GM12878 (cell line): ENCODE data around the gene GH1. TPM values are rescaled to one million over a fixed set of nuclear protein-coding genes. Genes with fewer than 3 reads are reported as not detected.

ENCODE experiments used
- ATAC-seq: fragments of 200-7000 bp; cut with Tn5 transposase; 3 replicates; pipeline ENCODE4 v1.9.1; 2020; ENCODE audit warnings: mild to moderate bottlenecking, moderate library complexity
- BruUV-seq: library from RNA; stranded (reverse); fragments of 400-500 nt; replicated peaks from 2 replicates; lab custom pipeline; 2021; lab: Mats Ljungman, UMichigan
- CTCF ChIA-PET: fragments of 300-600 bp; sonication (Branson Sonifier 250); formaldehyde crosslinking; extraction: SDS; loops from one replicate; lab custom pipeline; 2021; ENCODE audit warnings: inconsistent platforms; lab: Yijun Ruan, JAX
- POLR2A ChIA-PET: fragments of 350-600 bp; formaldehyde crosslinking; extraction: SDS; loops from one replicate; lab custom pipeline; 2021; ENCODE audit warnings: inconsistent platforms; lab: Charles Lee
- RAD21 ChIA-PET: fragments of 300-600 bp; sonication (Branson Sonifier 250); formaldehyde crosslinking; loops from one replicate; lab custom pipeline; 2023; ENCODE audit warnings: antibody characterized with exemption; ENCODE audit not compliant: unreplicated experiment; lab: Charles Lee
- SMC1A ChIA-PET: fragments of 300-600 bp; sonication (Branson Sonifier 250); formaldehyde crosslinking; loops from one replicate; lab custom pipeline; 2023; ENCODE audit not compliant: unreplicated experiment, uncharacterized antibody; lab: Charles Lee
- DNase-seq: peaks from one replicate; pipeline ENCODE4 v3.0.0-alpha.2; 2011; ENCODE audit warnings: low read depth, low spot score
- FAIRE-seq: peaks from 3 replicates; lab custom pipeline; 2011; peaks lifted over from hg19 to GRCh38; lab: Jason Lieb, UNC
- H2AFZ ChIP-seq: 2 replicates; pipeline ENCODE4 v1.6.0; 2011; ENCODE audit warnings: low read depth, low read length, control low read depth; ENCODE audit not compliant: control insufficient read depth
- H3K27ac ChIP-seq: 2 replicates; pipeline ENCODE4 v1.5.1; 2011; ENCODE audit warnings: control low read depth; ENCODE audit not compliant: control insufficient read depth, insufficient read depth
- H3K27me3 ChIP-seq, 2 experiments: replicated peaks in 1 of 2; 2 replicates each; pipeline versions ENCODE4 v1.6.0 to v1.6.1; 2011; ENCODE audit warnings: low read length in 1 of 2; ENCODE audit not compliant: control insufficient read depth in 2 of 2, insufficient read depth in 2 of 2
- H3K36me3 ChIP-seq, 2 experiments: 2 replicates each; pipeline ENCODE4 v1.5.1; 2011; ENCODE audit warnings: low read length in 1 of 2; ENCODE audit not compliant: control insufficient read depth in 2 of 2, insufficient read depth in 2 of 2
- H3K4me1 ChIP-seq: 2 replicates; pipeline ENCODE4 v1.6.1; 2011; ENCODE audit warnings: mild to moderate bottlenecking, low read length, moderate library complexity, mixed read lengths; ENCODE audit not compliant: control insufficient read depth, insufficient read depth
- H3K4me2 ChIP-seq: 2 replicates; pipeline ENCODE4 v1.6.0; 2011; ENCODE audit warnings: control low read depth; ENCODE audit not compliant: control insufficient read depth, insufficient read depth
- H3K4me3 ChIP-seq: fragments of 200-600 bp; sonication (generic); 2 replicates; pipeline ENCODE4 v1.5.1; 2016
- H3K79me2 ChIP-seq: 2 replicates; pipeline ENCODE4 v1.6.0; 2011; ENCODE audit warnings: low read length; ENCODE audit not compliant: control insufficient read depth, insufficient read depth
- H3K9ac ChIP-seq: 2 replicates; pipeline ENCODE4 v1.8.0; 2011; ENCODE audit warnings: low read length, control low read depth, mixed read lengths; ENCODE audit not compliant: control insufficient read depth, insufficient read depth
- H3K9me3 ChIP-seq: replicated peaks from 3 replicates; pipeline ENCODE4 v1.5.1; 2011; ENCODE audit warnings: mild to moderate bottlenecking, low read length; ENCODE audit not compliant: control insufficient read depth, insufficient read depth
- H4K20me1 ChIP-seq: 2 replicates; pipeline ENCODE4 v1.6.0; 2011; ENCODE audit not compliant: control insufficient read depth, insufficient read depth
- CREM ChIP-seq: IDR thresholded peaks from 2 replicates; pipeline ENCODE4 v1.6.1; 2014; ENCODE audit warnings: antibody characterized with exemption, low read depth
- CTCF ChIP-seq, 3 experiments: IDR thresholded peaks in 2 of 3; conservative IDR thresholded peaks in 1 of 3; 2 replicates each; pipeline ENCODE4 v1.5.1; 2011; ENCODE audit warnings: low read depth in 3 of 3, low read length in 3 of 3, mild to moderate bottlenecking in 3 of 3, control low read depth in 2 of 3, moderate library complexity in 2 of 3, inconsistent platforms in 1 of 3, mixed read lengths in 1 of 3; ENCODE audit not compliant: control insufficient read depth in 2 of 3, insufficient read depth in 1 of 3; ENCODE audit errors: extremely low read depth in 1 of 3
- FOXK2 ChIP-seq: fragments of 450-650 bp; IDR thresholded peaks from 2 replicates; pipeline ENCODE4 v1.6.1; 2017; ENCODE audit warnings: mild to moderate bottlenecking, moderate library complexity
- USF2 ChIP-seq: IDR thresholded peaks from 2 replicates; pipeline ENCODE4 v1.6.1; 2011; ENCODE audit warnings: low read depth, low read length, improper control_type of control experiment, borderline replicate concordance
- WGBS: methylation state at CpG from one replicate; pipeline ENCODE4 v1.1.6; 2016; ENCODE audit warnings: low lambda C conversion rate; ENCODE audit not compliant: insufficient replicate concordance, insufficient coverage; ENCODE audit errors: missing lambda C conversion rate; 5-methylcytosine and 5-hydroxymethylcytosine counted together
- in situ Hi-C: fragments of 300-500 bp; cut with MboI; formaldehyde crosslinking; loops from 9 replicates; pipeline ENCODE4 v1.14.3; 2018; ENCODE audit warnings: mixed read lengths
- intact Hi-C: fragments of 100-400 bp; cut with micrococcal nuclease; formaldehyde crosslinking; loops from one replicate; pipeline ENCODE4 v1.14.2; 2022; ENCODE audit not compliant: unreplicated experiment
- polyA plus RNA-seq, 11 experiments: library from polyadenylated mRNA; depleted of rRNA in 4 of 11; unstranded in 6 of 11; stranded (reverse) in 5 of 11; fragments of >200 nt; fragmentation: Nextera tagmentation in 4 of 11; fragmentation: Illumina TruSeq in 1 of 11; extraction: Ambion mirVana in 4 of 11; extraction: Trizol in 1 of 11; gene quantifications; 1 replicate in 1 of 11; 2 replicates in 10 of 11; pipeline versions ENCODE4 v1.2.1 to v1.2.3, GENCODE V29; 2011 to 2016; ENCODE audit warnings: inconsistent platforms in 2 of 11, missing spikeins in 2 of 11, low read depth in 1 of 11
- total RNA-seq, 4 experiments: library from RNA; depleted of rRNA in 3 of 4; stranded (reverse); fragments of >200 nt in 3 of 4; fragmentation: Illumina TruSeq in 1 of 4; extraction: Trizol in 1 of 4; gene quantifications; 2 replicates each; pipeline versions ENCODE4 v1.2.1 to v1.2.3, GENCODE V29; 2013 to 2021
- TF ChIP-seq, protein P1 (sequence below): fragments of 450-650 bp; IDR thresholded peaks from 2 replicates; pipeline ENCODE4 v1.6.1; 2017; ENCODE audit warnings: mild to moderate bottlenecking, moderate library complexity
- TF ChIP-seq, protein P2 (sequence below): fragments of 450-650 bp; conservative IDR thresholded peaks from 2 replicates; pipeline ENCODE4 v1.6.1; 2017; ENCODE audit warnings: mild to moderate bottlenecking, moderate library complexity

The GH1 gene
- total and polyA plus RNA-seq, 10 of the 15 experiments (the other 5 are each of a cell fraction or from before 2014, with no cell fraction given), result 0.13 to 0.42 TPM; not detected in 8

GRCh38 chr17:63911657-63912100 is 7.0 kb downstream of the GH1 start (continued):
- peak; percentile 58 to 79 (median 66) for TF ChIP-seq CTCF (IDR thresholded peaks at IDR 0.05 in 2 of 3, conservative IDR thresholded peaks at IDR 0.05 in 1 of 3; ENCODE audit: control insufficient read depth in 2 of 3, extremely low read depth in 1 of 3, insufficient read depth in 1 of 3, low read depth in 3 of 3, low read length in 3 of 3)

DNA sequence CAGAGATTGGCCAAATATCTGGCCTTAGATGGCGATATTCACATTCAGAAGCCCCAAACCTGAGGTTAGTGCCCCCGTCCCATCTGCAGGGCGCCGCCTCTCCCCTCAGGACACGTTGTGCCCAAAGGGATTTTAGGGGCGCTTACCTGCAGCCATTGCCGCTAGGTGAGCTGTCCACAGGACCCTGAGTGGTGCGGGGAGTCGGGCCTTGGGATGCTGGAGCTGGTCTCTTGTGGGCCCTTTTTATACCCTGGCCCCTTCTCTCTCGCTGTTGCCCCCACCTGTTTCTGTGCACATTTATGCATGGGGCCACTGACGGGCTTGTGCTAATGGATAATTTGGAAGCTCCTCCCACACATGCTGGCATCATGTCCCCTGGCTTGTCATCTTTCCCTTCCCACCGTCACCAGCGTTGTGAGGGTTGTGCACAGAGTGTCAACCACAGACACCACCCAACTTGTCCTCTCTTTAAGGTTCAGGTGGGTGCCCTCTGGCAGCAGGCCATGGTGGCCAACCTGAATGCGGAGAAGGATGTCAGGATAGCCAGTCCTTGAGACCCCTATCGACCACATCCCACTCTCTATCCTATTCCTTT is 7.5 kb downstream of the GH1 start, which contains the start of gene CSHL1:
TSS of gene CSHL1 (minus strand) at position 218 of the 595 bp plus-strand sequence. CDS start at position 156, 62 bp downstream.
- H3K4me3 ChIP-seq, result no peak within 1 kb of the TSS
- WGBS, result 47% methylated on average over 15 of the region's 15 CpGs
- SMC1A ChIA-PET, result interaction anchor here (0.5 to 2.6 kb wide), 17 partner anchors 10 to 691 kb away, joined by 3 to 18 read pairs (median 4); partner anchors contain the start of gene ICAM2

More for the DNA sequence above, 7.5 kb downstream of the GH1 start, which contains the start of gene CSHL1:
- Histone ChIP-seq H3K9ac (no peak within 1 kb of the TSS), H2AFZ (no peak within 1 kb of the TSS), H4K20me1 (no peaks in the 10 kb centered on the region), H3K4me1 (peaks cover 4% of the 10 kb centered on the region), H3K27me3 (peaks cover 0 to 2% of the 10 kb centered on the region in 2 experiments; a peak in 2 of 4 replicates), H3K4me2 (no peak within 1 kb of the TSS), H3K27ac (no peak within 1 kb of the TSS), H3K79me2 (no peaks in the 10 kb centered on the region), H3K9me3 (no peaks in the 10 kb centered on the region), H3K36me3 (no peaks in the 10 kb centered on the region)
- intact Hi-C loops (loop anchor here (2.0 kb wide), 1 partner anchor 222 kb away; no protein-coding TSS in a partner anchor), in situ Hi-C loops (no loop called here)
- ChIA-PET CTCF (interaction anchor here (0.6 to 17.4 kb wide), 23 partner anchors 8 to 371 kb away, joined by 3 to 481 read pairs (median 6); partner anchors contain the start of genes ERN1 and ICAM2), POLR2A (no interaction called here), RAD21 (interaction anchor here (0.7 to 4.4 kb wide), 13 partner anchors 11 to 370 kb away, joined by 3 to 34 read pairs (median 3); partner anchors contain the start of gene ICAM2)
- FAIRE-seq, result no peak
- no TSS peak for BruUV-seq
- ATAC-seq, result no peak
- DNase-seq, result no peak
- TF ChIP-seq USF2, result no peak
- TF ChIP-seq, protein P1, sequence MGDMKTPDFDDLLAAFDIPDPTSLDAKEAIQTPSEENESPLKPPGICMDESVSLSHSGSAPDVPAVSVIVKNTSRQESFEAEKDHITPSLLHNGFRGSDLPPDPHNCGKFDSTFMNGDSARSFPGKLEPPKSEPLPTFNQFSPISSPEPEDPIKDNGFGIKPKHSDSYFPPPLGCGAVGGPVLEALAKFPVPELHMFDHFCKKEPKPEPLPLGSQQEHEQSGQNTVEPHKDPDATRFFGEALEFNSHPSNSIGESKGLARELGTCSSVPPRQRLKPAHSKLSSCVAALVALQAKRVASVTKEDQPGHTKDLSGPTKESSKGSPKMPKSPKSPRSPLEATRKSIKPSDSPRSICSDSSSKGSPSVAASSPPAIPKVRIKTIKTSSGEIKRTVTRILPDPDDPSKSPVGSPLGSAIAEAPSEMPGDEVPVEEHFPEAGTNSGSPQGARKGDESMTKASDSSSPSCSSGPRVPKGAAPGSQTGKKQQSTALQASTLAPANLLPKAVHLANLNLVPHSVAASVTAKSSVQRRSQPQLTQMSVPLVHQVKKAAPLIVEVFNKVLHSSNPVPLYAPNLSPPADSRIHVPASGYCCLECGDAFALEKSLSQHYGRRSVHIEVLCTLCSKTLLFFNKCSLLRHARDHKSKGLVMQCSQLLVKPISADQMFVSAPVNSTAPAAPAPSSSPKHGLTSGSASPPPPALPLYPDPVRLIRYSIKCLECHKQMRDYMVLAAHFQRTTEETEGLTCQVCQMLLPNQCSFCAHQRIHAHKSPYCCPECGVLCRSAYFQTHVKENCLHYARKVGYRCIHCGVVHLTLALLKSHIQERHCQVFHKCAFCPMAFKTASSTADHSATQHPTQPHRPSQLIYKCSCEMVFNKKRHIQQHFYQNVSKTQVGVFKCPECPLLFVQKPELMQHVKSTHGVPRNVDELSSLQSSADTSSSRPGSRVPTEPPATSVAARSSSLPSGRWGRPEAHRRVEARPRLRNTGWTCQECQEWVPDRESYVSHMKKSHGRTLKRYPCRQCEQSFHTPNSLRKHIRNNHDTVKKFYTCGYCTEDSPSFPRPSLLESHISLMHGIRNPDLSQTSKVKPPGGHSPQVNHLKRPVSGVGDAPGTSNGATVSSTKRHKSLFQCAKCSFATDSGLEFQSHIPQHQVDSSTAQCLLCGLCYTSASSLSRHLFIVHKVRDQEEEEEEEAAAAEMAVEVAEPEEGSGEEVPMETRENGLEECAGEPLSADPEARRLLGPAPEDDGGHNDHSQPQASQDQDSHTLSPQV, result no peak
- no peak for TF ChIP-seq CREM
- TF ChIP-seq, protein P2, sequence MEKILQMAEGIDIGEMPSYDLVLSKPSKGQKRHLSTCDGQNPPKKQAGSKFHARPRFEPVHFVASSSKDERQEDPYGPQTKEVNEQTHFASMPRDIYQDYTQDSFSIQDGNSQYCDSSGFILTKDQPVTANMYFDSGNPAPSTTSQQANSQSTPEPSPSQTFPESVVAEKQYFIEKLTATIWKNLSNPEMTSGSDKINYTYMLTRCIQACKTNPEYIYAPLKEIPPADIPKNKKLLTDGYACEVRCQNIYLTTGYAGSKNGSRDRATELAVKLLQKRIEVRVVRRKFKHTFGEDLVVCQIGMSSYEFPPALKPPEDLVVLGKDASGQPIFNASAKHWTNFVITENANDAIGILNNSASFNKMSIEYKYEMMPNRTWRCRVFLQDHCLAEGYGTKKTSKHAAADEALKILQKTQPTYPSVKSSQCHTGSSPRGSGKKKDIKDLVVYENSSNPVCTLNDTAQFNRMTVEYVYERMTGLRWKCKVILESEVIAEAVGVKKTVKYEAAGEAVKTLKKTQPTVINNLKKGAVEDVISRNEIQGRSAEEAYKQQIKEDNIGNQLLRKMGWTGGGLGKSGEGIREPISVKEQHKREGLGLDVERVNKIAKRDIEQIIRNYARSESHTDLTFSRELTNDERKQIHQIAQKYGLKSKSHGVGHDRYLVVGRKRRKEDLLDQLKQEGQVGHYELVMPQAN, result no peak
- TF ChIP-seq FOXK2, result no peak
